Pons (tissue), 1 donor: ENCODE results near the gene RNASE11.
"Not testable (repeated sequence)": the region's sequence is repeated elsewhere in the genome, so short reads cannot be mapped to it uniquely, and the experiment has no call there.

Experiments
- DNase-seq: peaks from one replicate; pipeline ENCODE4 v3.0.0-alpha.2; 2016; ENCODE audit warnings: low spot score

RNASE11 gene

DNA sequence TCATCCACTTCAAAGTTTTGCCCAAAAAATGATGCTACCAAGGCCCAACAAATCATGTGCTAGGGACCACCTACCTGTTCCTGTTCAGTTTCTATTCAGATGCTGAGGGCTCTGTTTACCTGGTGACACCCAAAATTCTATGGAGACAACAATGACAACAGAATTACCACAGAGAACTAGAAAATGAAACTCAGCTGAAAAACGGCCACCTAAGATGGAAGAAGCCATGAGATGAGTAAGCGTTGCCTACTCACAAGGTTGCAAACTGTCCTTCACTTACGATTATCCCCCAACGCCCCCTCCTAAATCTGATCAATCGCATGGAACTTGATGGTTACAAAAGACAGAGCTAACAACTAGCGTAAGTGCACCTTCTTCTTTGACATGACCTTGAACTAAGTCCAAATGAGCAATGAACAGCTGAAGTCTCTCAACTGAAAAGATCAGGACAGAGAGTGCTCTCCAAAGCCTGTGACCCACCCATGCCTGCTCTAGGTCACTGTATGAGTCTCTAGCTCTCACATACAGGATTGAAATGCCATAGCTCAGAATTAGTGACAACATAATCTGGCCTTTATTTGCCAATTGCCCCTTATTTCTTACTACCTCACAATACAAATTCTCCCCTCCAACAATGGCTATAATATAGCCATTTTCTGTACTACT lies at the start of gene RNASE11:
Gene RNASE11 (minus strand): TSS at position 513 of the 666 bp plus-strand sequence.
- no peak for DNase-seq

DNA sequence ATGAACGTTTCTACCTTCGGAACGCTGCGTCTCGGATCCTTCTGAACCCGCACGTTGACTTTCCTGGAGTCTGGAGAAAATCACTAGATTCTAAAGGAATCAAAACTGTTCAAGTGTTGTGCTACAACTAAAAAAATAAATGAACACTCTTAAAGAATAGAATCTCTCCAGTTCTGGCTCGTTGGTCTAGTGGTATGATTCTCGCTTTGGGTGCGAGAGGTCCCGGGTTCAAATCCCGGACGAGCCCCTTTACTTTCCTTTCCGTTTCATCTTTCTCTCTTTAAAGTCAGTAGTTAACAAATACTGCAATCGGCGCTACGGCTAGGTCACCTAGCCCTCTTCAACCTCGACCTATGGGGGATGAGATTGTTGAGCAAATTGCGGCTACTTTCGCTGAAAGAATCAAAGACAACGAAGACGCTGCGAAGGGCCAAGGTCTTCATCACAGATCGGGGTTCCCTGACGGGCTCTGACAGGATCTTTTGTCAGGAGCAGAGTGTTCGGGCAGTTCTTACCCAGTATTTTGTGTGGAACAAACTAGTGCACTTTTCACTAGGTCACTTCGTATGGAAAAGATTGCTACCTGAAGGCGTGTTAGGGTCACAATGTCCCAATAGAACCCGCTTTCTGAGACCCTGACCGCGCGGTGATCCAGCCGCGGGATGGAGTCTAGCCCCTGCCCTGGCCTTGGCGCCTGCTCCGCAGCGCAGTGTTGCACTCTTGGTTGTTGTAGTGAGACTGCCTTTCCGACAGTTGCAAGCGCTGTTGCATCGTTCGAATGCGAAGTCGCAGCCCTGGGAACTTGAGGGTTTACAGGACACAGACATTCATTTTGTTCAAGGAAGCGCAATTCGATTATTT lies 45.3 kb upstream of the RNASE11 start:
- DNase-seq: peak; percentile 58

DNA sequence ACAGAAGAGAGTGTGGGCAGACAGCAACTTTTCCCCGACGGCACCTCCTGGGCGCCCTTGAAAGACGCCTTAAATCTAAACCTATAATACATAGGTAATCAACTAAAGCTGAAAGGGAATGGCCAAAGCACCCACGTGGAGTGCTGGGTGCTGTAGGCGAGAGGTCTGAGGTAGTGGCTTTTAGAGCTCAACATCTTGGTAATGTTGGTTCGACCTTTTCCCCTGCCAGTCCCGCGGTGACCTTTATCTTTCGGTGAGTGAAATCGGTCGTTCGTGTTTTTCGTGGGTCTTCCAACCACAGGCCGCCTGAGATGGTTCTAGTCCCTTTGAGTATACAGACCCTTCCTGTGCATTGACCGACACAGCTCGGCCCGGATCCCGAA lies 44.6 kb upstream of the RNASE11 start:
- no peak for DNase-seq

DNA sequence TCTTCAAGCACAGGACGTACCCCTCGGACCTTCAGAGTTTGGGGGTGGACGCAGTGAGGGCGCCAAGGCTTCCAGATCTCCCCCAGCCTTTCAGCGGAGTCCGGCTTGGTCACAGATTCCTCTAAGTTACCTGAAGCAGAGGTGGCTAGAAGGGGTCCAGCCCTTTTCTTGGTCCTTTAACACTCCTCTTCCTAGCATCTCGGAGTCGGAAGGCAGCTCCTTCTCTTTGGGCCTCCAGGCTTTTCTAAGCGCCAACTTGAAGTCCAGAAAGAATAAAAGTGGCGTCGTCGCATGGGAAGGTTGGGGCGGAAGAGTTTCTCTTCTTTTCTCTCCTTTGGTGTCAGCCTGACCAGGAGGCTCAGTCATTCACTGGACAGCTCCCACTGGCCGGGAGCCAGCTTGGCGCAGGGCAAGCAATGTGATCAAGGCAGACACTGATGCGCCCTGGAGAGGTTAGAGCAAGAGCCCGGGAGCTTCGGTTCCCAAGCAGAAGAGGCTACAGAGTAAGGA lies 44.1 kb upstream of the RNASE11 start:
- DNase-seq: peak; percentile 46

DNA sequence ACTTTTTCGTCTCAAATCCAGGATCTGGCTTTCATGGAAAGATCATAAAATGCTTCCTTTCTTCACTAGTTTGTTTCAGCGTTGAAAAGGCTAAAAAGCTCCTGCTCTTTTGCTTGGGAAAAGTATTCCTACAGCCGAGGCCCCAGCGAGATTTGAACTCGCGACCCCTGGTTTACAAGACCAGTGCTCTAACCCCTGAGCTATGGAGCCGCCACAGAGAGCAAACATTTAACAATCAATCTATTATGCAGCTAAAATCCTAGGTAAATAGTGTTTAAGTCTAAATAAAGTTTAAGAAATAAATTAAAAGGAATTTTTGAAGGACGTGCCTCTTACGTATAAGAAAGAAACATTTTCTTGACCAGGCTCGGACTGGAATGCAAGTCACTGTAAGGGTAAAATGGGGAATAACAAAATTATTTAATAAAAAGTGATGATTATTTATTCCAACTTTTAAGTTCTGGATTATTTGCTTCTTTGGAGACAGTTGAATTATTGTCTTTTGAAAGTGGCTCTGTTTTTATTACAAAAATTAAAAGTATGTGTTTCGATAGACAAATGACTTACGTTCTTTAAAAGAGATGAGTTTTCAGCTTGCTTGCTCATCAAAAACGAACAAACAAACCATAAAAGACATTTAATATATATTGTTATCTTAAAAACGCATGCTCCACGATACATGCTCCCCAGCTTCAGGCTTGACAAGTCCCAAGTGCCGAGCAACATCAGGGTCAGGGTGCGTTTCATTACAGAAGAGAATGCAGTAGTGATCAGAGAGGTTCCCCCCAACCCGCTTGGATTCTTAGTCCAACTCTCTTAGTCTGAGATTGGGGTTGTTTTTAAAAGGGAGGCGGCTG lies 43.5 kb upstream of the RNASE11 start:
- DNase-seq: peak; percentile 49

DNA sequence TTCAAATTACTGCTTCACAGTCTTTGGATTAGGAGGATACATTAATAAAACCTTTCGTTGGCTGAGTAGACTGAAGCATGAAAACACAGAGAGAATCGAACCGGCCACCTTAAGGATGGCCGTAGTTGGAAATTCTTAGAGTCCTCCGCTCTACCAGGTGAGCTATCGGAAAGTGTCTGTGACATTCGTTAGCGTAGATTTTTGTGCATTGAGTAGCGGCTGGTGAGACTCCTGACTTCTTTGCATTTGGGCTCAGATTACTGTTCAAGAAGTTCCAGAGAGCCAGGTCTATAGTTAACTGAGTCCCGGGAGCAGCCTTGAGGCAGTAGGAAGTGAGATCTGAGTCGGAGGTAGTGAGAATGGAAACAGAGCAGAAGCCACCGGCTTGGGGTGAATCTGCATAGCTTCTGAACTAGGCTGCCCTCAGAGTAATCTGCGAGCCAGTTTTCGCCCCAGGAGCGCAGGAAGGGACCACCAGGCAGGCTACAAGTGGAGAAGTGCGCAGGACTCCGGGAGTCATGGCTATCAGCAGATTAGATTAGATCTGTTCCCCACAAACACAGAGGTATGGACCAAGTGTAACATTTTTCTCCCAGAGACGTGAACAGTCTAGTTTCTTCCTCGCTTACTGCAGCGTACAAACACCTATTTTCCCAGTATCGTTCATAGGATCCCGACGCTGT lies 42.7 kb upstream of the RNASE11 start:
- DNase-seq: peak; percentile 44

- DNase-seq: no peak
Observed at GRCh38 chr14:20628063-20628854, 40.5 kb upstream of the RNASE11 start.

DNA sequence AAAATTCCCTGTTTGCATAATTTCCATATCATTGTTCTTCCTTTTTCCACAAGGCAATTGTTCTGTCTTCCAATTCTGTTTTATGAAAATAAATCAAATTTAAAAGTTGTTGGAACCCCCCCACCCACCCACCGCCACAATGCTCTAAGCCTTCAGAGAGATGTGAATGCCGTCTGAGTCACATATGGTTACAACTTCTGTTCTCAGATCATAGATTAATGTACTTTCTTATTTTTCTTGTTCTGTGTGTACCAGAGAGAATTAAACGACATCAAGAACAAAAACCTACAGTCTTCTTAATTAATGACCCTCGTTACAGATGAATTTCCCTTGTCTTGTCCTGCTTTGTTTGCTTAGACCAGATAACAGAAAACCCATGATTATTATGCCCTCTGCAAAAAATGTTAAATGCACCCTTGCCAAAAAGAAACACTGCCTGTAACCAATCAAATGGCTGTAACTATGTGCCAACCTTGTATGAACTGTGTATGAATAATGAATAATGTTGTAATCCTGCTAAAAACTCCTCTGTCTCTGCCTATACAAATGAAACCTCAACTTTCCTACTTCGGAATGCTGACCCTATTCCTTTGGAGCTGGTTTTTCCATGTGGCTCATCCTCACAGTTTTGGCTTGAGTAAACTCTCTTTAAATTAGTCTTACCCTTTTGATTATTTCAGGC lies 39.7 kb upstream of the RNASE11 start:
- no peak for DNase-seq

DNA sequence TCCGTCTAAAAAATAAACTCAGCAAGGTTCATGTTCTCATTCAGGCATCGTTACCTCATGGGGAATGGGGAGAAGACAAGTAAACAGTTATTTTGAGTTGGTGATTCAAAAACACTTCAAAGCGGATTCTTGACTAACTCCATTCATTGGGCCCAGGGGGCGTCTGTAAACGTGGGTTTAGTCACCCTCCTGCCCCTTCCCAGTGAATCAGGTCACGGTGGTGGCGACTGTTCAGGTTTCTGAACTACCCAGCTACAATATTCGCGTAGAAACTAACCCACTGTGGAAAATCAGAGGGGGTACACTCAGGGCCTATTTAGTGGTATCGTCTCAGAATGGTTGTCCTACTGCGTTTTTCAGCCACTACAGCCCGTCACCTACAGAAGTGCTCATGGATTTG lies 38.5 kb upstream of the RNASE11 start:
- DNase-seq: no peak

DNA sequence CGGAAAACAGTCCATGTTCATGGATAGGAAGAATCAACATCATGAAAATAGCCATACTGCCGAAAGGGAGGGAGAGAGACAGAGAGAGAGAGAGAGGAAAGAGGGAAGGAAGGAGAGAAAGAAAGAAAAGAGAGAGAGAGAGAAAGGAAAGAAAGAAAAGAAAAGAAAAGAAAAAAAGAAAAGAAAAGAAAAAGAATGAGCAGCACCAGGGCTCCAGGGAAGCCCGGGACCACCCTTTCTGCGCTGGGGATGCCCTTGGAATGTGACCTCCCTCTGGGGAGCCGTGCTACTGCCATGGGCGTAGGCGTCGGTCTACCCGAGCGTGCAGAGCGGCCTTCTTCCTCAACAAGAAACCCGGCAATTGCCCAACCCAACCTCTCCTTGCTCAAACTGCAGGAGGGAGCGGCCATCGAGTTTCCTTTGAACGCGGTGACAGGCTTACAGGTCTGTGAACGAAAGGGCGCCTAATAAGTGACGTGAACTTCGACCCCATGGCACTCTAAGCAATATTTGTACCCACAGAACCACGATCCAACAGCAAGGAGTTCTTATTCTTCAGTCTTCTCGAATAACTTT lies 36.8 kb upstream of the RNASE11 start:
- DNase-seq: no peak

DNA sequence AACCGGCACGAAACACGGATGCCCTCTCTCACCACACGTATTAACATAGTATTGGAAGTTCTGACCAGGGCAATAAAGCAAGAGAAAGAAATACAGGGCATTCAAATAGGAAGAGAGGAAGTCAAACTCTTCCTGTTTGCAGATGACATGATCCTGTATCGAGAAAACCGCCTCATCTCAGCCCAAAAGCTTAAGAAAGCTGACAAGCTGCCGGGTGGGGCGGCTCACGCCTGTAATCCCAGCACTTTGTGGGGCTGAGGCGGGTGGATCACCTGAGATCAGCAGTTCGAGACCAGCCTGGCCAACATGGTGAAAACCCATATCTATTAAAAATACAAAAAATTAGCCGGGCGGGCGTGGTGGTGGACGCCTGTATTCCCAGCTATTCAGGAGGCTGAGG lies 36.0 kb upstream of the RNASE11 start:
- no peak for DNase-seq

GRCh38 chr14:20622816-20623291 lies 35.1 kb upstream of the RNASE11 start:
- DNase-seq: no peak

DNA sequence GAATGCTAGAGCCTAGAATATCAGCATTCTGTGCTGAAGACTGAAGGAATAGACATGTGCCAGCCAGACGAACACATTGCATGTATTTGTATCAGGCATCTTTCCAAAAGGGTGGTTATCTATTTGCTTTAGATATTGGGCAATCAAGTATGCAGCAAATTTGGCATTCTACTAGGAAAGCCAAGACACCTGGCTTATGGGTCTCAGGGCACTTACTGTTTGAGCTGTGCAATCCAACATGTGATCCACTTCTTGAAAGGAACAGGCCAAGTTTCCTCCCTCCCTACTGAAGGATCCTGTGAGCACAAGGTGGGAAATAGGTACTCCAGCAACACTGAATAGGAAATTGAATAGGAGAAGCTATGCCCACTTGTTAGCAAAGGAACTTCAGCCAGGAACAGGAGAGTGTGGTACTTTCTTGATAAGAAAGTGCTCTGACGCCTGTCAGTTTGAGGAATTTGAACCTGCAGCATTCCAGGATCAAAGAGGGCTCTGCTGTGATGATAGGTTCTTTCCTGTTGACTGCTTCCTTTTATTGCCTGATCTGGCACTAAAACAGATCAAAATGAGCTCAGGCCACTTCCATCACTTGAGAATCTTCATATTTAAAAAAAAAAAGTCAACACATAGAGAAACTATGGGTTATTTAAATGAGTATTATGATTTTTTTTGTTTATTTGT lies 33.1 kb upstream of the RNASE11 start:
- DNase-seq: no peak

GRCh38 chr14:20619688-20620087 lies 31.9 kb upstream of the RNASE11 start:
- not testable (repeated sequence) for DNase-seq

GRCh38 chr14:20618271-20618749 lies 30.5 kb upstream of the RNASE11 start:
- DNase-seq: no peak

GRCh38 chr14:20617138-20618003 lies 29.6 kb upstream of the RNASE11 start:
- no peak for DNase-seq

GRCh38 chr14:20615996-20616395 lies 28.2 kb upstream of the RNASE11 start:
- no peak for DNase-seq
